Mesothelial cell of epicardium (in vitro differentiated cells): ENCODE results near the gene PLA2G12B. TPM values are rescaled to one million over a fixed set of nuclear protein-coding genes. Genes with fewer than 3 reads are reported as not detected.

Source experiments
- DNase-seq, 2 experiments: peaks; one replicate each; pipeline ENCODE4 v3.0.0; 2021; ENCODE audit warnings: low spot score in 2 of 2; ENCODE audit not compliant: unreplicated experiment in 2 of 2
- H3K27ac Mint-ChIP-seq: 2 replicates; pipeline ENCODE4 v1.8.0; 2021; ENCODE audit warnings: mixed read lengths
- H3K27me3 Mint-ChIP-seq: 2 replicates; pipeline ENCODE4 v1.8.0; 2021; ENCODE audit warnings: low read depth, mixed read lengths
- H3K36me3 Mint-ChIP-seq: 2 replicates; pipeline ENCODE4 v1.8.0; 2021; ENCODE audit warnings: mixed read lengths
- H3K4me1 Mint-ChIP-seq: 2 replicates; pipeline ENCODE4 v1.8.0; 2021; ENCODE audit warnings: mixed read lengths
- H3K4me3 Mint-ChIP-seq: 2 replicates; pipeline ENCODE4 v1.8.0; 2021; ENCODE audit warnings: mild to moderate bottlenecking, moderate library complexity, mixed read lengths
- H3K9me3 Mint-ChIP-seq: 2 replicates; pipeline ENCODE4 v1.8.0; 2021; ENCODE audit warnings: mixed read lengths
- CTCF ChIP-seq: fragments of 200-600 bp; sonication (generic); IDR thresholded peaks from one replicate; pipeline ENCODE4 v1.5.0; 2021; ENCODE audit warnings: antibody characterized with exemption; ENCODE audit not compliant: unreplicated experiment
- total RNA-seq: library from RNA; stranded (reverse); gene quantifications from 3 replicates; pipeline ENCODE4 v1.2.1, GENCODE V29; 2021

The PLA2G12B gene
- total RNA-seq, 1 donor from 2014 or later = not detected

- H3K9me3 Mint-ChIP-seq = no peaks in the 10 kb centered on the region
- no peak for DNase-seq
- no peak overlapping the region for H3K4me3 Mint-ChIP-seq
- no peaks in the 10 kb centered on the region for H3K4me1 Mint-ChIP-seq
- no peak overlapping the region for H3K27ac Mint-ChIP-seq
- TF ChIP-seq CTCF = no peak
- no peaks in the 10 kb centered on the region for H3K36me3 Mint-ChIP-seq
- H3K27me3 Mint-ChIP-seq = no peaks in the 10 kb centered on the region
Observed at GRCh38 chr10:72951760-72952159, 2.8 kb downstream of the PLA2G12B start.

- no peak for DNase-seq
- no peaks in the 10 kb centered on the region for H3K36me3 Mint-ChIP-seq
- H3K9me3 Mint-ChIP-seq = peaks cover 4% of the 10 kb centered on the region
- no peak for TF ChIP-seq CTCF
- no peak overlapping the region for H3K27ac Mint-ChIP-seq
- no peaks in the 10 kb centered on the region for H3K4me1 Mint-ChIP-seq
- no peak overlapping the region for H3K4me3 Mint-ChIP-seq
- H3K27me3 Mint-ChIP-seq = peaks cover 1% of the 10 kb centered on the region
Observed at GRCh38 chr10:72948762-72949161, 5.8 kb downstream of the PLA2G12B start.

GRCh38 chr10:72946963-72947362, 7.6 kb downstream of the PLA2G12B start:
- Mint-ChIP-seq H3K4me1 (no peaks in the 10 kb centered on the region), H3K27ac (no peak overlapping the region), H3K4me3 (no peak overlapping the region)

GRCh38 chr10:72943498-72944234, 10.9 kb downstream of the PLA2G12B start:
- DNase-seq = no peak
- no peaks in the 10 kb centered on the region for H3K36me3 Mint-ChIP-seq
- H3K4me1 Mint-ChIP-seq = no peaks in the 10 kb centered on the region
- H3K9me3 Mint-ChIP-seq = peaks cover 4% of the 10 kb centered on the region
- H3K27ac Mint-ChIP-seq = no peak overlapping the region
- peaks cover 1% of the 10 kb centered on the region for H3K27me3 Mint-ChIP-seq
- no peak overlapping the region for H3K4me3 Mint-ChIP-seq
- no peak for TF ChIP-seq CTCF

More at GRCh38 chr10:72946963-72947362, 7.6 kb downstream of the PLA2G12B start:
- no peak for TF ChIP-seq CTCF
- DNase-seq = no peak
- Mint-ChIP-seq H3K36me3 (no peaks in the 10 kb centered on the region), H3K27me3 (peaks cover 1% of the 10 kb centered on the region), H3K9me3 (peaks cover 4% of the 10 kb centered on the region)

GRCh38 chr10:72935361-72935760, 19.2 kb downstream of the PLA2G12B start:
- TF ChIP-seq CTCF = no peak
- peaks cover 8% of the 10 kb centered on the region for H3K36me3 Mint-ChIP-seq
- no peak overlapping the region for H3K4me3 Mint-ChIP-seq
- H3K4me1 Mint-ChIP-seq = no peaks in the 10 kb centered on the region
- DNase-seq = no peak
- H3K27me3 Mint-ChIP-seq = no peaks in the 10 kb centered on the region
- peaks cover 4% of the 10 kb centered on the region for H3K9me3 Mint-ChIP-seq
- H3K27ac Mint-ChIP-seq = no peak overlapping the region
